SU-DHL-6 (cell line): ENCODE measurements around the gene OTOA.
"Not testable (repeated sequence)": the region's sequence is repeated elsewhere in the genome, so short reads cannot be mapped to it uniquely, and the experiment has no call there.

Experiments
- H2AFZ ChIP-seq: fragments of 200-600 bp; sonication (generic); 2 replicates; pipeline ENCODE4 v1.6.1; 2014; ENCODE audit warnings: low read depth, mild to moderate bottlenecking, moderate library complexity, mixed read lengths, antibody characterized with exemption, low read length; ENCODE audit not compliant: severe bottlenecking
- H3F3A ChIP-seq: fragments of 200-600 bp; shearing (Covaris generic); 2 replicates; pipeline ENCODE4 v1.6.0; 2016; ENCODE audit warnings: antibody characterized with exemption, mild to moderate bottlenecking; ENCODE audit not compliant: insufficient read depth
- H3K27ac ChIP-seq: fragments of 200-600 bp; sonication (generic); 2 replicates; pipeline ENCODE4 v1.5.1; 2016; ENCODE audit warnings: low read depth, mild to moderate bottlenecking, low read length, moderate library complexity, mixed read lengths
- H3K27me3 ChIP-seq: fragments of 200-600 bp; sonication (generic), shearing (Covaris generic); 2 replicates; pipeline ENCODE4 v1.6.0; 2014; ENCODE audit warnings: mild to moderate bottlenecking, low read length
- H3K36me3 ChIP-seq: fragments of 200-600 bp; sonication (generic); 2 replicates; pipeline ENCODE4 v1.6.1; 2014; ENCODE audit warnings: mild to moderate bottlenecking, low read length, mixed read lengths
- H3K4me2 ChIP-seq: fragments of 300-600, 200-600 bp; shearing (Covaris generic), sonication (generic); 2 replicates; pipeline ENCODE4 v1.6.0; 2014; ENCODE audit warnings: low read length, low read depth, mild to moderate bottlenecking; ENCODE audit not compliant: poor library complexity, severe bottlenecking
- H3K4me3 ChIP-seq: fragments of 200-600 bp; sonication (generic); 2 replicates; pipeline ENCODE4 v1.5.1; 2014; ENCODE audit warnings: antibody characterized with exemption, low read length, mild to moderate bottlenecking, mixed read lengths; ENCODE audit not compliant: insufficient read depth, poor library complexity, severe bottlenecking
- H3K79me2 ChIP-seq: fragments of 200-600 bp; sonication (generic); 2 replicates; pipeline ENCODE4 v1.6.1; 2014; ENCODE audit warnings: mild to moderate bottlenecking, low read length, moderate library complexity; ENCODE audit not compliant: insufficient read depth
- H3K9ac ChIP-seq: fragments of 200-600 bp; sonication (generic); 2 replicates; pipeline ENCODE4 v1.7.0; 2014; ENCODE audit warnings: mild to moderate bottlenecking, low read length
- H3K9me2 ChIP-seq: fragments of 200-600 bp; sonication (generic); replicated peaks from 2 replicates; pipeline ENCODE4 v1.6.1; 2014; ENCODE audit warnings: low read length; ENCODE audit not compliant: insufficient read depth
- H3K9me3 ChIP-seq: fragments of 200-600 bp; sonication (generic); 2 replicates; pipeline ENCODE4 v1.6.1; 2014; ENCODE audit warnings: low read length, mixed read lengths; ENCODE audit not compliant: insufficient read depth
- H4K20me1 ChIP-seq: fragments of 200-600 bp; sonication (generic); 2 replicates; pipeline ENCODE4 v1.6.1; 2014; ENCODE audit warnings: low read depth, mild to moderate bottlenecking, antibody characterized with exemption, low read length, moderate library complexity, mixed read lengths
- CTCF ChIP-seq: fragments of 200-600 bp; sonication (generic); IDR thresholded peaks from one replicate; pipeline ENCODE4 v1.5.1; 2017; ENCODE audit warnings: antibody characterized with exemption, mild to moderate bottlenecking, low read length, moderate library complexity; ENCODE audit not compliant: insufficient read depth, poor library complexity, severe bottlenecking
- EZH2phosphoT487 ChIP-seq: fragments of 200-600 bp; sonication (generic), shearing (Covaris generic); conservative IDR thresholded peaks from 2 replicates; pipeline ENCODE4 v1.6.1; 2018; ENCODE audit warnings: mild to moderate bottlenecking, antibody characterized with exemption, low read length, moderate library complexity, mixed read lengths

Gene OTOA

GRCh38 chr16:21628772-21629171, 35.0 kb upstream of the OTOA start:
- H4K20me1 ChIP-seq = no peaks in the 10 kb centered on the region
- no peak overlapping the region for H3K4me2 ChIP-seq
- H3F3A ChIP-seq = no peaks in the 10 kb centered on the region
- H3K79me2 ChIP-seq = no peaks in the 10 kb centered on the region
- TF ChIP-seq EZH2phosphoT487 (no peak), CTCF (no peak)
- no peaks in the 10 kb centered on the region for H3K9me3 ChIP-seq
- H3K4me3 ChIP-seq = no peak overlapping the region
- no peak overlapping the region for H2AFZ ChIP-seq
- no peak overlapping the region for H3K9ac ChIP-seq
- no peaks in the 10 kb centered on the region for H3K9me2 ChIP-seq
- no peak overlapping the region for H3K27ac ChIP-seq
- H3K27me3 ChIP-seq = no peaks in the 10 kb centered on the region
- peaks cover 6% of the 10 kb centered on the region; the same call in 1 of the 2 replicates for H3K36me3 ChIP-seq

GRCh38 chr16:21629616-21630539, 33.9 kb upstream of the OTOA start:
- not testable (repeated sequence) for H3F3A ChIP-seq, H3K9ac ChIP-seq, H3K27me3 ChIP-seq, H2AFZ ChIP-seq, H3K36me3 ChIP-seq, H4K20me1 ChIP-seq, H3K4me3 ChIP-seq, H3K9me3 ChIP-seq, H3K9me2 ChIP-seq, H3K4me2 ChIP-seq, H3K79me2 ChIP-seq, H3K27ac ChIP-seq

GRCh38 chr16:21630866-21631265, 32.9 kb upstream of the OTOA start:
- not testable (repeated sequence) for H3K27ac ChIP-seq, H3K4me2 ChIP-seq, H3K9me2 ChIP-seq, H3K9ac ChIP-seq, H3K36me3 ChIP-seq, H3K27me3 ChIP-seq, H3K79me2 ChIP-seq, H3F3A ChIP-seq, H3K9me3 ChIP-seq, H4K20me1 ChIP-seq, H2AFZ ChIP-seq, H3K4me3 ChIP-seq

- H3K27ac ChIP-seq, H3F3A ChIP-seq, H2AFZ ChIP-seq, H3K4me3 ChIP-seq, H3K4me2 ChIP-seq, H3K9me2 ChIP-seq, H4K20me1 ChIP-seq, H3K79me2 ChIP-seq, H3K27me3 ChIP-seq, H3K9ac ChIP-seq, H3K9me3 ChIP-seq, H3K36me3 ChIP-seq: not testable (repeated sequence)
Observed at GRCh38 chr16:21631376-21631775, 32.4 kb upstream of the OTOA start.

GRCh38 chr16:21631951-21632575, 31.7 kb upstream of the OTOA start:
- H3F3A ChIP-seq, H3K9ac ChIP-seq, H3K79me2 ChIP-seq, H3K27me3 ChIP-seq, H2AFZ ChIP-seq, H3K4me2 ChIP-seq, H3K4me3 ChIP-seq, H3K9me2 ChIP-seq, H3K27ac ChIP-seq, H4K20me1 ChIP-seq, H3K36me3 ChIP-seq, H3K9me3 ChIP-seq: not testable (repeated sequence)
